ENCODE data around the gene TMTC4. TPM values are rescaled to one million over a fixed set of nuclear protein-coding genes. Genes with fewer than 3 reads are reported as not detected.
"Not testable (repeated sequence)": the region's sequence is repeated elsewhere in the genome, so short reads cannot be mapped to it uniquely, and the experiment has no call there.

Gene TMTC4
- total RNA-seq, 1 donor from 2014 or later = 19.4 TPM

- peak; percentile 58 for DNase-seq (ENCODE audit: low read depth)
Observed at GRCh38 chr13:100588331-100589177, 86.0 kb downstream of the TMTC4 start, which contains the start of gene GGACT. TSS of gene GGACT (minus strand) at chr13:100588789. CDS start at chr13:100532591, 56,198 bp downstream.

- DNase-seq (ENCODE audit: low read depth) = no peak
Observed at GRCh38 chr13:100584896-100585295, 89.7 kb downstream of the TMTC4 start.

- no peak for DNase-seq (ENCODE audit: low read depth)
Observed at GRCh38 chr13:100581504-100581903, 93.1 kb downstream of the TMTC4 start.

- no peak for DNase-seq (ENCODE audit: low read depth)
Observed at GRCh38 chr13:100581030-100581429, 93.6 kb downstream of the TMTC4 start.

- DNase-seq (ENCODE audit: low read depth) = no peak
Observed at GRCh38 chr13:100580045-100580444, 94.5 kb downstream of the TMTC4 start.

GRCh38 chr13:100577239-100577638 is 97.4 kb downstream of the TMTC4 start:
- not testable (repeated sequence) for DNase-seq (ENCODE audit: low read depth)

- DNase-seq (ENCODE audit: low read depth) = peak; percentile 78
Observed at GRCh38 chr13:100573121-100573520, 101.5 kb downstream of the TMTC4 start.

- peak; percentile 69 for DNase-seq (ENCODE audit: low read depth)
Observed at GRCh38 chr13:100566543-100566942, 108.1 kb downstream of the TMTC4 start.

- no peak for DNase-seq (ENCODE audit: low read depth)
Observed at GRCh38 chr13:100565286-100565685, 109.3 kb downstream of the TMTC4 start.

- DNase-seq (ENCODE audit: low read depth) = no peak
Observed at GRCh38 chr13:100564444-100565223, 110.0 kb downstream of the TMTC4 start.

- DNase-seq (ENCODE audit: low read depth) = no peak
Observed at GRCh38 chr13:100563779-100564178, 110.8 kb downstream of the TMTC4 start.

GRCh38 chr13:100561599-100562204 is 112.9 kb downstream of the TMTC4 start:
- no peak for DNase-seq (ENCODE audit: low read depth)

GRCh38 chr13:100561158-100561499 is 113.5 kb downstream of the TMTC4 start:
- DNase-seq (ENCODE audit: low read depth) = no peak

GRCh38 chr13:100560498-100561157 is 114.0 kb downstream of the TMTC4 start:
- DNase-seq (ENCODE audit: low read depth) = no peak

- DNase-seq (ENCODE audit: low read depth) = no peak
Observed at GRCh38 chr13:100559886-100560285, 114.7 kb downstream of the TMTC4 start.

Other genes starting within 250 kb of the TMTC4 start
- gene GGACT, start 86.0 kb downstream of the TMTC4 start, total RNA-seq = 0.40 and 2.8 TPM in 2 replicates

Data from myocyte (in vitro differentiated cells).